ENCODE results near the gene ZNF280A.
"Not testable (repeated sequence)": the region's sequence is repeated elsewhere in the genome, so short reads cannot be mapped to it uniquely, and the experiment has no call there.

The ZNF280A gene

DNA sequence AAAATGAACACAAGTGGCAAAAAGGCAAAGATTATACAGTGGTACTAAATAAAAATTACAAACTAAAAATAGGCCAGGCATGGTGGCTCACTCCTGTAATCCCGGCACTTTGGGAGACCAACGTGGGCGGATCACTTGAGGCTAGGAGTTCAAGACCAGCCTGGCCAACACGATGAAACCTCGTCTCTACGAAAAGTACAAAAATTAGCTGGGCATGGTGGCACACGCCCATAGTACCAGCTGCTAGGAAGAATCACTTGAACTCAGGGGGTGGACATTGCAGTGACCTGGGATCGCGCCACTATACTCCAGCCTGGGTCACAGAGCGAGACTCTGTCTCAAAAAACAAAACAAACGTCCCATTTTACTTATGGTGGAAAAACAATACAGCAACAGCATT, 36.0 kb downstream of the ZNF280A start:
- DNase-seq (ENCODE audit: low read depth in 2 of 2) = no peak
- no peak overlapping the region for H3K4me3 ChIP-seq (replicated peaks in 1 of 2; ENCODE audit: low read depth in 2 of 2, low read length in 2 of 2)
- TF ChIP-seq, protein P1, sequence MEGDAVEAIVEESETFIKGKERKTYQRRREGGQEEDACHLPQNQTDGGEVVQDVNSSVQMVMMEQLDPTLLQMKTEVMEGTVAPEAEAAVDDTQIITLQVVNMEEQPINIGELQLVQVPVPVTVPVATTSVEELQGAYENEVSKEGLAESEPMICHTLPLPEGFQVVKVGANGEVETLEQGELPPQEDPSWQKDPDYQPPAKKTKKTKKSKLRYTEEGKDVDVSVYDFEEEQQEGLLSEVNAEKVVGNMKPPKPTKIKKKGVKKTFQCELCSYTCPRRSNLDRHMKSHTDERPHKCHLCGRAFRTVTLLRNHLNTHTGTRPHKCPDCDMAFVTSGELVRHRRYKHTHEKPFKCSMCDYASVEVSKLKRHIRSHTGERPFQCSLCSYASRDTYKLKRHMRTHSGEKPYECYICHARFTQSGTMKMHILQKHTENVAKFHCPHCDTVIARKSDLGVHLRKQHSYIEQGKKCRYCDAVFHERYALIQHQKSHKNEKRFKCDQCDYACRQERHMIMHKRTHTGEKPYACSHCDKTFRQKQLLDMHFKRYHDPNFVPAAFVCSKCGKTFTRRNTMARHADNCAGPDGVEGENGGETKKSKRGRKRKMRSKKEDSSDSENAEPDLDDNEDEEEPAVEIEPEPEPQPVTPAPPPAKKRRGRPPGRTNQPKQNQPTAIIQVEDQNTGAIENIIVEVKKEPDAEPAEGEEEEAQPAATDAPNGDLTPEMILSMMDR (IDR thresholded peaks at IDR 0.05; ENCODE audit: low read depth, low read length) = no peak

DNA sequence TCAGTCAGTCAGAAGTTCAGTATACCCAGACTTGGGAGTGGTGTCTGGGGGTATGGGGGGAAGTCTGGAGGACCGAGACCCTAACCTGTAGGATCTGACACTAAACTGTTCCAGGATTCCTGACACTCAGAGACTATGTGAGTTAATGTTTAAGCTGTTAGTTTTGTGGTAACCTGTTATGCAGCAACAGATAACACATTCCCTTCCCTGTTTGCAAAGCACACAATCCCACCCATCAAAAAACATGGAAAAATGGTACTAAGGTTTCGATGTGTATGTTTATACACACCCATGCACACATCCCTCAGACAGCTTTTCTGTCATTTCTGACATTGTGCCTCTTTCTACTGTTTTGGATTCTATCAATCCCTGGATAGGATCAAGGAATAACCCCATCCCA, 39.1 kb downstream of the ZNF280A start:
- H3K4me3 ChIP-seq (replicated peaks in 1 of 2; ENCODE audit: low read depth in 2 of 2, low read length in 2 of 2) = no peak overlapping the region
- no peak for DNase-seq (ENCODE audit: low read depth in 2 of 2)
- TF ChIP-seq, protein P1 (IDR thresholded peaks at IDR 0.05; ENCODE audit: low read depth, low read length) = no peak

DNA sequence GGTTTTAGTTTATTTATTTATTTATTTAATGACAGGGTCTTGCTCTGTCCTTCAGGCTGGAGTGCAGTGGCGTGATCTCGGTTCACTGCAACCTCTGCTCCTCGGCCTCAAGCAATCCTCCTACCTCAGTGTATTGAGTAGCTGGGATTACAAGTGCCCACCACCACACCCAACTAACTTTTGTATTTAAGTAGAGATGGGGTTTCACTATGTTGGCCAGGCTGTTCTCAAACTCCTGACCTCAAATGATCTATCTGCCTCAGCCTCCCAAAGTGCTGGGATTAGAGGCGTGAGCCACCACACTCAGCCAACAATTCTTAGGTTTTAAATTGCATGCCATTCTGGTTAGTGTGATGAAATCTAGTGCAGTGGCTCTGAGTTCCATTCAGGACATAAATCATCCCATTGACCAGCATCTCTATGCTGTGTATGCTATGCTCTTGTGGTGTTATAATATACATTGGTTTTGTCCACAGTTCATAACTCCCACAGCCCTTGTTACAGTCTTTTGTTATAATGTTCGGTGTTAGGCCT, 40.0 kb downstream of the ZNF280A start:
- DNase-seq (ENCODE audit: low read depth in 2 of 2) = no peak
- H3K4me3 ChIP-seq (replicated peaks in 1 of 2; ENCODE audit: low read depth in 2 of 2, low read length in 2 of 2) = no peak overlapping the region
- TF ChIP-seq, protein P1 (IDR thresholded peaks at IDR 0.05; ENCODE audit: low read depth, low read length) = no peak

DNA sequence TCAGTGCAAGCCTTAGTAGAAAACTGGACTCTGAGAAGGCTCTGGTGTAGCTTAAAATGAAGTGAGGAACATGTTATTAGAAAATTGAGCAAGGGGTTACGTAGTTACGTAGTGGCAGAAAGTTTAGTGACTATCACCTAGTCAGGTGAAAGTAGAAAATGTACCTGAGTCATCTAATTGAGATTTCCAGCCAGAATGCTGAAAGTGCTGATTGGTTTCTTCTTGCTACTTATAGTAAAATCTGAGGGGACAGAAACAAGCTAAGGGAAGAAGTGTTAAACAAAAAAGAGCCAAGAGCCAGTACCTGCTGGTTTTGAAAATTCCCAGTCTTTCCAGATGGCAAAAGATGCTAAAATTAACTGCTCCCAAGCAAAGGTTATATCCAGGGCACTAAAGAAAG, 41.0 kb downstream of the ZNF280A start:
- no peak for DNase-seq (ENCODE audit: low read depth in 2 of 2)
- TF ChIP-seq, protein P1 (IDR thresholded peaks at IDR 0.05; ENCODE audit: low read depth, low read length) = no peak

DNA sequence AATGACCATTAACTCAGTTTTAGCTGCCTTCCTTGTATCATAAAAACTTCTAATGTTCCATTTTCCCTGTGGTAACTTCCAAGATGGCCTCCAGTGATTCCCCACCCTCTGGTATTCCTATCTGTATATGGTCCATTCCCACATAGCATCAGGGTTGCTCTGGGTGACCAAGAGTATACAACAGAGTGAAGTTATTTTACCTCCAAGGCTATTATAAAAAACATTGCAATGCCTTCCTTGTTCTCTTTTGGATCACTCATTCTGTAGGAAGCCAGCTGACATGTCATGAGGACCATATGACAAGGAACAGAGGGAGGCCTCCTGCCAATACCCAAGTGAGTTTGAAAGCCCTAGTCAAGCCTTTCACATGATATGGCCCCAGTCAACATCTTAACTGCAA, 41.6 kb downstream of the ZNF280A start:
- no peak overlapping the region for H3K4me3 ChIP-seq (replicated peaks in 1 of 2; ENCODE audit: low read depth in 2 of 2, low read length in 2 of 2)
- TF ChIP-seq, protein P1 (IDR thresholded peaks at IDR 0.05; ENCODE audit: low read depth, low read length) = no peak
- DNase-seq (ENCODE audit: low read depth in 2 of 2) = peak in 1 of 2 donors; percentile 8

More for the DNA sequence above, 41.0 kb downstream of the ZNF280A start:
- H3K4me3 ChIP-seq (replicated peaks in 1 of 2; ENCODE audit: low read depth in 2 of 2, low read length in 2 of 2) = no peak overlapping the region

DNA sequence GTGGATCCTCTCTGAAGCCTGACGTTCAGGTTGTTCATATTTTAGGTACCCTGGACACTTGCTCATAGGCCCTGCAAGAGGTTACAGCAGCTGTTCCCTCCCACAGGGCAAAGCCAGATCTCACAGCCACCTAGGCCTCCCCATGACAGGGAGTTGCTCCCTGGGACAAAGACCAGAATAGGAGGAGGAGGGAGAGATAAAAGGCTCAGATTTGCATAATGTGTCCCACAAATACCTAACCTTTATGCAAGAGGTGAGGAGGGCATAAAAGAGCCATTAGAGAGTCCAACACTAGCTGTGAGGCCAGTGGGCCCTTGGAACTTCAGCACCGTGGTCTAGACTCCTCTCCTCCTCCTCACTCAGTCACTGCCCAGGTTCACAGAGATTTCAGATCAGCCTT, 45.3 kb downstream of the ZNF280A start:
- DNase-seq (ENCODE audit: low read depth in 2 of 2) = no peak
- TF ChIP-seq, protein P1 (IDR thresholded peaks at IDR 0.05; ENCODE audit: low read depth, low read length) = no peak
- no peak overlapping the region for H3K4me3 ChIP-seq (replicated peaks in 1 of 2; ENCODE audit: low read depth in 2 of 2, low read length in 2 of 2)

DNA sequence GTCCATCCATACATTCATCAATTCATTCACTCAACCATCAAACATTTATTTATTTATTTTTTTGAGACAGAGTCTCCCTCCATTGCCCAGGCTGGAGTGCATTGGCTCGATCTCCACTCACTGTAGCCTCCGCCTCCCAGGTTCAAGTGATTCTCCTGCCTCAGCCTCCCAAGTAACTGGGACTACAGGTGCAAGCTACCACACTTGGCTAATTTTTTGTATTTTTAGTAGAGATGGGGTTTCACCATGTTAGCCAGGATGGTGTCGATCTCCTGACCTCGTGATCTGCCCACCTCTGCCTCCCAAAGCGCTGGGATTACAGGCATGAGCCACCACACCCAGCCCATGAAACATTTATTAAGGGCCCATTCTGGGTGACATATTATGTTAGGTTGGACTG, 49.0 kb downstream of the ZNF280A start:
- DNase-seq (ENCODE audit: low read depth in 2 of 2); H3K4me3 ChIP-seq (replicated peaks in 1 of 2; ENCODE audit: low read depth in 2 of 2, low read length in 2 of 2): not testable (repeated sequence)
